ENCODE measurements around the gene DPP10.

DNA sequence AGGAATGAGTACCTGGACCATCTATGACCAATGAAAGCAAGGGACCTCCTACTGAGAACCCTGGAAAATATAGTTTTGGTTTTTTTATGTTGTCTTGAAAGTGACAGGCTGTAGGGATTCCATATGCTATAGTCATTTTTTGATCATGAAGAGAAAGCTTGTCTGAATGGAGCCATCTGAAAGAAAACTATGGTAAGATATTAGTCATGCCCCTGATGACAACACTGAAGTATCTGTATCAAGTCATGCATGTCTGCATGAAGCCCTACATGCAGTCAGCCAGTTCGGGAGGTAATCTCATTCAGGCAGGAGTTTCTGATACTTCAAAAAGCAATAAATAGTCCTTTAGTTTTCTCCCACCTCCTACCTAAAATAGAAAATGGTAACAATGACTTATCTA, 1042.0 kb downstream of the DPP10 start:
- no peak for TF ChIP-seq POLR2AphosphoS5 (IDR thresholded peaks at IDR 0.05)
- TF ChIP-seq, protein P1, sequence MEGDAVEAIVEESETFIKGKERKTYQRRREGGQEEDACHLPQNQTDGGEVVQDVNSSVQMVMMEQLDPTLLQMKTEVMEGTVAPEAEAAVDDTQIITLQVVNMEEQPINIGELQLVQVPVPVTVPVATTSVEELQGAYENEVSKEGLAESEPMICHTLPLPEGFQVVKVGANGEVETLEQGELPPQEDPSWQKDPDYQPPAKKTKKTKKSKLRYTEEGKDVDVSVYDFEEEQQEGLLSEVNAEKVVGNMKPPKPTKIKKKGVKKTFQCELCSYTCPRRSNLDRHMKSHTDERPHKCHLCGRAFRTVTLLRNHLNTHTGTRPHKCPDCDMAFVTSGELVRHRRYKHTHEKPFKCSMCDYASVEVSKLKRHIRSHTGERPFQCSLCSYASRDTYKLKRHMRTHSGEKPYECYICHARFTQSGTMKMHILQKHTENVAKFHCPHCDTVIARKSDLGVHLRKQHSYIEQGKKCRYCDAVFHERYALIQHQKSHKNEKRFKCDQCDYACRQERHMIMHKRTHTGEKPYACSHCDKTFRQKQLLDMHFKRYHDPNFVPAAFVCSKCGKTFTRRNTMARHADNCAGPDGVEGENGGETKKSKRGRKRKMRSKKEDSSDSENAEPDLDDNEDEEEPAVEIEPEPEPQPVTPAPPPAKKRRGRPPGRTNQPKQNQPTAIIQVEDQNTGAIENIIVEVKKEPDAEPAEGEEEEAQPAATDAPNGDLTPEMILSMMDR (IDR thresholded peaks at IDR 0.05), result no peak

Data from sigmoid colon (tissue), 4 donors.